IPS-NIHi7 (cell line): ENCODE measurements around the gene TMEM144.
"Not testable (repeated sequence)": the region's sequence is repeated elsewhere in the genome, so short reads cannot be mapped to it uniquely, and the experiment has no call there.

Experiments used
- DNase-seq: peaks from one replicate; pipeline ENCODE4 v3.0.0; 2012; ENCODE audit warnings: mixed read lengths; ENCODE audit errors: extremely low spot score

Gene TMEM144

GRCh38 chr4:158236304-158237030, 26.2 kb downstream of the TMEM144 start:
- no peak for DNase-seq

GRCh38 chr4:158238575-158238974, 28.3 kb downstream of the TMEM144 start:
- no peak for DNase-seq

- no peak for DNase-seq
Measured at GRCh38 chr4:158239196-158239595, 28.9 kb downstream of the TMEM144 start.

- DNase-seq = no peak
Measured at GRCh38 chr4:158243071-158243470, 32.8 kb downstream of the TMEM144 start.

- DNase-seq = no peak
Measured at GRCh38 chr4:158250321-158250720, 40.0 kb downstream of the TMEM144 start.

- DNase-seq = peak; percentile 27
Measured at GRCh38 chr4:158253350-158253980, 43.2 kb downstream of the TMEM144 start.

GRCh38 chr4:158254292-158254691, 44.0 kb downstream of the TMEM144 start:
- no peak for DNase-seq

GRCh38 chr4:158255727-158256324, 45.5 kb downstream of the TMEM144 start:
- DNase-seq = peak; percentile 22

GRCh38 chr4:158259955-158260575, 49.8 kb downstream of the TMEM144 start:
- DNase-seq = no peak

- DNase-seq = no peak
Measured at GRCh38 chr4:158261480-158261879, 51.2 kb downstream of the TMEM144 start.

GRCh38 chr4:158268553-158268952, 58.3 kb downstream of the TMEM144 start:
- DNase-seq = no peak

- DNase-seq = no peak
Measured at GRCh38 chr4:158274636-158275035, 64.3 kb downstream of the TMEM144 start.

- no peak for DNase-seq
Measured at GRCh38 chr4:158277558-158277957, 67.3 kb downstream of the TMEM144 start.

GRCh38 chr4:158279052-158279451, 68.8 kb downstream of the TMEM144 start:
- not testable (repeated sequence) for DNase-seq

GRCh38 chr4:158280856-158281255, 70.6 kb downstream of the TMEM144 start:
- DNase-seq = no peak

GRCh38 chr4:158282252-158282651, 72.0 kb downstream of the TMEM144 start:
- DNase-seq = no peak

- no peak for DNase-seq
Measured at GRCh38 chr4:158285429-158286216, 75.3 kb downstream of the TMEM144 start.

GRCh38 chr4:158290912-158291311, 80.6 kb downstream of the TMEM144 start:
- no peak for DNase-seq

- no peak for DNase-seq
Measured at GRCh38 chr4:158291334-158292055, 81.2 kb downstream of the TMEM144 start.

- no peak for DNase-seq
Measured at GRCh38 chr4:158292156-158292555, 81.9 kb downstream of the TMEM144 start.

GRCh38 chr4:158295053-158295452, 84.8 kb downstream of the TMEM144 start:
- DNase-seq = no peak
